Stimulated activated CD4-positive, alpha-beta T cell treated with anti-CD3 and anti-CD28 coated beads, Interleukin-1b, Interleukin-23, amount 100 ng/mL, for 4 hours (primary cell): Measurements from ENCODE around the gene ZNF341.
"Not testable (repeated sequence)": the region's sequence is repeated elsewhere in the genome, so short reads cannot be mapped to it uniquely, and the experiment has no call there.

Experiments used
- DNase-seq, 2 donors: peaks; one replicate each; pipeline ENCODE4 v3.0.0-alpha.2; 2020; ENCODE audit warnings: low read depth in 2 of 2

The ZNF341 gene

GRCh38 chr20:33767777-33768138 lies 36.0 kb downstream of the ZNF341 start:
- DNase-seq = no peak

DNA sequence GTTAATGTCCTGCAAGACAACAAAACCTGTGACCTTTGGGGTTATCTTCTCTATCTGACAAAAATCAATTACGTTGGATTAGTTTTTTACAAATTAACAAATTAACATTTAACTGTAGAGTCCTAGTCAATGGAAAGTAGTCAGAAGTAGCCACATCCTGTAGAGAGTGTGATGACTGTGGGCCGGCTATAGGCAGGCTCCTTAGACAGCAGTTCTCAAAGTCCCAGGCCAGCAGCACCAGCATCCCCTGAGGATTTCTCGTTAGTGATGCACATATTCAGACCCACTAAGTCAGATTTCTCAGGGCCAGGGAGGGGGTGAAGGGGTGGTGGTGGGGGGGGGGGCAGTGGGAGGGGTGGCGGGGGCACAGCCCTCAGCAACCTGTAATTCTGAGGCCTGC lies 37.2 kb downstream of the ZNF341 start:
- DNase-seq = no peak

GRCh38 chr20:33770005-33770404 lies 38.2 kb downstream of the ZNF341 start:
- no peak for DNase-seq

- DNase-seq = no peak
These were observed 40.1 kb downstream of the ZNF341 start for GRCh38 chr20:33771938-33772337.

DNA sequence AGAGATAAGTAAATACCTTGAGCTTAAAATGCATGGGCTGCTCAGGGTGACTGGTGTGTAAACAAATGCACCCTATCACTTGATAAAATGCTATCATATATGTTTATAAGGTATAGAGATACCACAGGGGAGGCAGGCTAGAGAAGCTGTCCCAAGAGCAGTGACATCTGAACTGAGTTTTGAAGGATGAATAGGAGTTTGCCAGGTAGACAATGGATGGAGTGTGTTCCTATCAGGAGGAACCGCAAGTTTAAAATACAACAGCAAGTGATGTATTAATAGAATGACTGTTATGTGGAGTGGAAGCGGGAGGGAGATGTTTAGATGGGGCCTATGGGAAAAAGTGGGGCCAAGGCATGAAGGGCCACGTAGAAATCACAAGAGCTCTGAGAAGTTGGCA lies 40.6 kb downstream of the ZNF341 start:
- no peak for DNase-seq

- DNase-seq = no peak
These were observed 41.8 kb downstream of the ZNF341 start for GRCh38 chr20:33773412-33774089.

GRCh38 chr20:33777816-33778215 lies 46.0 kb downstream of the ZNF341 start:
- no peak for DNase-seq

- DNase-seq = no peak
These were observed 49.3 kb downstream of the ZNF341 start for GRCh38 chr20:33781133-33781532.

- no peak for DNase-seq
These were observed 50.1 kb downstream of the ZNF341 start for GRCh38 chr20:33781945-33782344.

DNA sequence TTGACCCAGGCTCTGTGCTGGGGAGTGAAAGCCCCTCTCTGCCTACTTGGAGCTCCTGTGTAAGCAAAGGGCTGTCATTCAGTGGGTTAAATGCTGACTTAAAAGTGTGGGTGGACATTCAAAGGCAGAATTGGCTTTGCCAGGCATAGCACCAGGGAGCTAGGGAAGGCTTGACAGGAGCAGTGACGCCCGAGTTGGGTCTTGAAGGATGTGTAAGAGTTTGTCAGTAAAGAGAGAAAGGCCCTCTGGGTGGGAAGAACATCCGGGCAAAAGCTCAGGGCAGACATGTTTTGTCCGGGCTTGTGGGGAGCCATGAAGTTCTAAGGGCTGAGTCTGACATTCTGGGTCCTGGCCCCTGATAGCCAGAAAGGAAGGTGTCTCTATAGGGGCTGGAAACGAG lies 51.5 kb downstream of the ZNF341 start:
- no peak for DNase-seq

DNA sequence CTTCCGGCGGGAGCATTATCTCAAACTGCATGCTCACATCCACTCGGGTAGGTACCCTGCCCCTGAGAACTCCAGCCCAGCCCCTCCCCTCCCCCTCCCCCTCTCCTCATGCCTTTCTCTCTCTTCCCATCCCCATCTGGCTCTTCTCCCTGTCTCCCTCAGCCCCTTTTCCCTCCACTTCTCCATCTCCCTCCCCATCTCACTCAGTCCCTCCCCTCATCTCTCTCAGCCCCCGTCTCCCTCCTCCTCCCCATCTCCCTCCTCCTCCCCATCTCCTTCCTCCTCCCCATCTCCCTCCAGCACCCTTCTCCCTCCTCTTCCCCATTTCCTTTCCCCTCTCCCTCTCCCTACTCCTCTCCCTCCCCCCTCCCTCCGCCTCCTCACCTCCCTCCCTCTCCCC lies 52.0 kb downstream of the ZNF341 start:
- DNase-seq = no peak

- no peak for DNase-seq
These were observed 52.4 kb downstream of the ZNF341 start for GRCh38 chr20:33784225-33784624.

GRCh38 chr20:33785503-33785902 lies 53.7 kb downstream of the ZNF341 start:
- no peak for DNase-seq

GRCh38 chr20:33787253-33787891 lies 55.6 kb downstream of the ZNF341 start:
- no peak for DNase-seq

- DNase-seq = no peak
These were observed 56.7 kb downstream of the ZNF341 start for GRCh38 chr20:33788351-33789049.

- DNase-seq = no peak
These were observed 57.5 kb downstream of the ZNF341 start for GRCh38 chr20:33789109-33789857.

DNA sequence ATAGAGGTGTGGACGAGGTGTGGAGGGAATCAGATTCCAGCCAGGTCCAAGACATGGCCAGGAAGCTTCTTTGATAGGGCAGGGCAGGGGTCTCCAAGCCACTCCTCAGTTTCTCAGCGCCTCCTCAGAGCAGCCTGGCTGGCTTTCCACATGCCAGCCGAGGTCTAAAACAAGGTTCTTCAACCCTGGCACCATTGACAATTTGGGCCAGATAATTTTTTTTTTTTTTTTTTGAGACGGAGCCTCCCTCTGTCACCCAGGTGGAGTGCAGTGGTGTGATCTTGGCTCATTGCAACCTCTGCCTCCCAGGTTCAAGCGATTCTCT lies 58.0 kb downstream of the ZNF341 start:
- DNase-seq = no peak

DNA sequence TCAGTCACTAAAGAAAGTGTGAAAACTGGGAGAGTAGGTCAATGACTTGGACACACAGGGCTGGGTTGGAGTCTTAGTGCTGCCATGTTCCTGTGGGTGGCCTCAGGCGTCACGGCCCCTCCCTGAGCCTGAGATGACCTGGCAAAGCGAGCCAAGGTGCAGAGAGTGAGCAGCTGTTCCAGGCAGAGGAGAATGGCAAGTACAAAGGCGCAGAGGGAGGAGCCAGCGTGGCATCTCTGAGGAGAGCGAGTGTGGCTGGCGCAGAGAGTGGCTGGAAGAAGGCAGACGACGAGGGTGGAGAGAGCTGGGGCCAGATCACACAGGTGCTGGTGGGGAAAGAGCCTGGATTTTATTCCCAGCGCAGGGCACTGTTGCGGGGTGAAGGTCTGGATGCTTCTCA lies 58.8 kb downstream of the ZNF341 start:
- no peak for DNase-seq

DNA sequence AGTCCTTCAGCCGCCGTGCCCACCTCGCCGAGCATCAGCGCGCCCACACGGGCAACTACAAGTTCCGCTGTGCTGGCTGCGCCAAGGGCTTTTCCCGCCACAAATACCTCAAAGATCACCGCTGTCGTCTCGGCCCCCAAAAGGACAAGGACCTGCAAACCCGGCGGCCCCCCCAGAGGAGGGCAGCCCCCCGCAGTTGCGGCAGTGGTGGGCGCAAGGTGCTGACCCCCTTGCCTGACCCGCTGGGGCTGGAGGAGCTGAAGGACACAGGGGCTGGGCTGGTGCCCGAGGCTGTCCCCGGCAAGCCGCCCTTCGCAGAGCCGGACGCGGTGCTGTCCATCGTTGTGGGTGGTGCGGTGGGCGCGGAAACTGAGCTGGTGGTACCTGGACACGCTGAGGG lies 59.2 kb downstream of the ZNF341 start:
- DNase-seq = no peak

- no peak for DNase-seq
These were observed 59.7 kb downstream of the ZNF341 start for GRCh38 chr20:33791540-33791939.

DNA sequence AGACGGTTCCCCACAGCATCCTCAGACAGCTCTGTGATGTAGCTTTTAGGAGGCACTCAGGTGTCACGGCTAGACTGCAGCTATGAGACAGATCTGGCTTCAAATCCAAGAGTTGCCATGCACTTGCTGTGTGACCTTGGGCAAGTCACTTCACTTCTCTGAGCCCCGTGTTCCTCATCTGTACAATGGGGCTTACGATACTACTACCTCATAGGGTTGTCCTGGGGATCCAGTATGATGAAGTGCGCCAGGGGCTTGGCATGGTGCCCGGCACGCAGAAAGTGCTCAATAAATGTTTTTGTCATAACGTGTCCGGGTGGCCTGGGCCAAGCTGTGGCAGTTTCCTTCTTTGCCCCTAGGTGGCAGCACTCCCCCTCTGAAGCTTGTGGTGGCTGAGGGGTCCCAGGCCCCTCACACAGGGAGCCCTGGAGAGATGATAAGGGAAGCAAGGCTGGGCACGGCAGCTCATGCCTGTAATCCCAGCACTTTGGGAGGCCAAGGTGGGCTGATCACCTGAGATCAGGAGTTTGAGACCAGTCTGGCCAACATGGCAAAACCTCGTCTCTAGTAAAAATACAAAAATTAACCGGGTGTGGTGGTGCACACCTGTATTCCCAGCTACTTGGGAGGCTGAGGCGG lies 60.3 kb downstream of the ZNF341 start:
- DNase-seq = peak; percentile 43 to 49

GRCh38 chr20:33792598-33792989 lies 60.8 kb downstream of the ZNF341 start:
- not testable (repeated sequence) for DNase-seq
